Measurements from ENCODE around the gene SYNDIG1. TPM values are rescaled to one million over a fixed set of nuclear protein-coding genes. Genes with fewer than 3 reads are reported as not detected.

SYNDIG1 gene
- total RNA-seq, 1 donor from 2014 or later: 5.7 TPM

DNA sequence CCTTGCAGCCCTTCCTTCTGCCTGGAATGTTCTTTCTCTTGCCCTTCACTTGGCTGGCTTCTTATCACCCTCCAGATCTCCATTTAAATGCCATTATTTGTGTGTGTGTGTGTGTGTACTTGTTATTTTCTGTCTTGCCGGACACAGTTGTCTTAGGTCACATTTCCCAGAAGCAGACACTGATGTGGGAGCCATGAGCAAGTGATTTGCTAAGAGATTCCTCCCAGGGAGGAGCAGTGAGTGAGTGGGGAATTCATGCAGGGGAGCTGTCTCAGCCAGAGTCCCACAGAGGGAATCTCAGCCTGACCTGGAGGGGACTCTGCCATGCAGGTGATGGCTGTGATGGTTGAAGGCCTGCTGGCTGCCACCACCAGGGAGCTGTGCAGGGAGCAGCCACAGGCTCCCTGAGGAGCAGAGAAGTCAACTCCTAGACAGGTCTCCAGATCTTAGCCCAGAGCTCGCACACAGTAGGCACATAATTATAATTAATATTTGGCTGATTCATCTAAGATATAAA is 96.5 kb downstream of the SYNDIG1 start:
- Mint-ChIP-seq H3K36me3 (ENCODE audit: low read depth, unreplicated experiment) (peaks cover 21% of the 10 kb centered on the region), H3K9me3 (ENCODE audit: unreplicated experiment) (peaks cover 12% of the 10 kb centered on the region), H3K4me1 (ENCODE audit: low read depth, unreplicated experiment) (peaks cover 17% of the 10 kb centered on the region), H3K27me3 (ENCODE audit: low read depth, unreplicated experiment) (no peaks in the 10 kb centered on the region), H3K4me3 (ENCODE audit: unreplicated experiment) (peak overlapping the region; percentile 1), H3K27ac (ENCODE audit: unreplicated experiment) (no peak overlapping the region)
- H3K27me3 ChIP-seq (ENCODE audit: insufficient read depth, low read length): no peaks in the 10 kb centered on the region
- no peak overlapping the region for H2AFZ ChIP-seq (ENCODE audit: low read depth, low read length)
- H4K20me1 ChIP-seq (ENCODE audit: insufficient read depth, low read length): no peaks in the 10 kb centered on the region
- no peak overlapping the region for H3K4me2 ChIP-seq (ENCODE audit: low read length)
- no peaks in the 10 kb centered on the region for H3K4me1 ChIP-seq (ENCODE audit: insufficient read depth, low read length)
- no peak for TF ChIP-seq EZH2 (IDR thresholded peaks at IDR 0.05; ENCODE audit: insufficient read depth, low read length)
- TF ChIP-seq, protein P1, sequence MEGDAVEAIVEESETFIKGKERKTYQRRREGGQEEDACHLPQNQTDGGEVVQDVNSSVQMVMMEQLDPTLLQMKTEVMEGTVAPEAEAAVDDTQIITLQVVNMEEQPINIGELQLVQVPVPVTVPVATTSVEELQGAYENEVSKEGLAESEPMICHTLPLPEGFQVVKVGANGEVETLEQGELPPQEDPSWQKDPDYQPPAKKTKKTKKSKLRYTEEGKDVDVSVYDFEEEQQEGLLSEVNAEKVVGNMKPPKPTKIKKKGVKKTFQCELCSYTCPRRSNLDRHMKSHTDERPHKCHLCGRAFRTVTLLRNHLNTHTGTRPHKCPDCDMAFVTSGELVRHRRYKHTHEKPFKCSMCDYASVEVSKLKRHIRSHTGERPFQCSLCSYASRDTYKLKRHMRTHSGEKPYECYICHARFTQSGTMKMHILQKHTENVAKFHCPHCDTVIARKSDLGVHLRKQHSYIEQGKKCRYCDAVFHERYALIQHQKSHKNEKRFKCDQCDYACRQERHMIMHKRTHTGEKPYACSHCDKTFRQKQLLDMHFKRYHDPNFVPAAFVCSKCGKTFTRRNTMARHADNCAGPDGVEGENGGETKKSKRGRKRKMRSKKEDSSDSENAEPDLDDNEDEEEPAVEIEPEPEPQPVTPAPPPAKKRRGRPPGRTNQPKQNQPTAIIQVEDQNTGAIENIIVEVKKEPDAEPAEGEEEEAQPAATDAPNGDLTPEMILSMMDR (IDR thresholded peaks at IDR 0.05; ENCODE audit: insufficient read depth, low read depth, low read length): no peak
- H3K9me3 ChIP-seq (ENCODE audit: insufficient read depth, low read depth, low read length): no peaks in the 10 kb centered on the region
- no peak overlapping the region for H3K9ac ChIP-seq (ENCODE audit: low read length)
- FAIRE-seq (no peak), DNase-seq (ENCODE audit: low read depth) (no peak)
- no peaks in the 10 kb centered on the region for H3K36me3 ChIP-seq (ENCODE audit: insufficient read depth, low read length)
- H3K79me2 ChIP-seq (ENCODE audit: insufficient read depth, low read length): no peaks in the 10 kb centered on the region
- H3K4me3 ChIP-seq (ENCODE audit: insufficient read depth, low read depth, low read length): no peak overlapping the region
- no peak overlapping the region for H3K27ac ChIP-seq (ENCODE audit: low read depth, low read length)

DNA sequence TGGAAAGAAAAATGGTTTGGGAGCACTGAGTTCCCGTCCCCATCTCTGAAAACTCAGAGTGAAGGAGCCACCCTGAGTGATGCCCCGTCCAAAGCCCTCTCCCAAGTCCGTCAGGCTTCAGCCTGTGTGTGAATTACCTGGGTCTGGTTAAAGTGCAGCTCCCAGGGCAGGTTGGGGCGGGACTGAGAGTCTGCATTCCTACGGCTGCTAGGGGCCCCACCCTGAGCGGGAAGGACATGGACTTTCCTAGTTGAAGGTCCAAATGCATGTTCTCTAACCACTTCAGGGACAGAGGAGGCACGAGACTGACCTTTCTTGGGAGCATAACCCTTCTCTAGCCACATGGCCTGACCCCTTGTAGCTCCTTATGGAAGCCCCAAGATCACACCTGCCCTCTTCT is 97.2 kb downstream of the SYNDIG1 start:
- no peak for FAIRE-seq
- Histone ChIP-seq H2AFZ (ENCODE audit: low read depth, low read length) (no peak overlapping the region), H3K27me3 (ENCODE audit: insufficient read depth, low read length) (no peaks in the 10 kb centered on the region), H3K27ac (ENCODE audit: low read depth, low read length) (no peak overlapping the region), H3K4me1 (ENCODE audit: insufficient read depth, low read length) (no peaks in the 10 kb centered on the region), H3K9ac (ENCODE audit: low read length) (no peak overlapping the region), H3K4me2 (ENCODE audit: low read length) (no peak overlapping the region), H4K20me1 (ENCODE audit: insufficient read depth, low read length) (no peaks in the 10 kb centered on the region), H3K79me2 (ENCODE audit: insufficient read depth, low read length) (no peaks in the 10 kb centered on the region), H3K36me3 (ENCODE audit: insufficient read depth, low read length) (no peaks in the 10 kb centered on the region), H3K4me3 (ENCODE audit: insufficient read depth, low read depth, low read length) (no peak overlapping the region), H3K9me3 (ENCODE audit: insufficient read depth, low read depth, low read length) (no peaks in the 10 kb centered on the region)
- Mint-ChIP-seq H3K9me3 (ENCODE audit: unreplicated experiment) (peaks cover 12% of the 10 kb centered on the region), H3K4me3 (ENCODE audit: unreplicated experiment) (no peak overlapping the region), H3K27me3 (ENCODE audit: low read depth, unreplicated experiment) (no peaks in the 10 kb centered on the region), H3K27ac (ENCODE audit: unreplicated experiment) (no peak overlapping the region), H3K36me3 (ENCODE audit: low read depth, unreplicated experiment) (peaks cover 21% of the 10 kb centered on the region), H3K4me1 (ENCODE audit: low read depth, unreplicated experiment) (peaks cover 10% of the 10 kb centered on the region)
- DNase-seq (ENCODE audit: low read depth): no peak
- no peak for TF ChIP-seq EZH2 (IDR thresholded peaks at IDR 0.05; ENCODE audit: insufficient read depth, low read length)
- TF ChIP-seq, protein P1 (IDR thresholded peaks at IDR 0.05; ENCODE audit: insufficient read depth, low read depth, low read length): no peak

DNA sequence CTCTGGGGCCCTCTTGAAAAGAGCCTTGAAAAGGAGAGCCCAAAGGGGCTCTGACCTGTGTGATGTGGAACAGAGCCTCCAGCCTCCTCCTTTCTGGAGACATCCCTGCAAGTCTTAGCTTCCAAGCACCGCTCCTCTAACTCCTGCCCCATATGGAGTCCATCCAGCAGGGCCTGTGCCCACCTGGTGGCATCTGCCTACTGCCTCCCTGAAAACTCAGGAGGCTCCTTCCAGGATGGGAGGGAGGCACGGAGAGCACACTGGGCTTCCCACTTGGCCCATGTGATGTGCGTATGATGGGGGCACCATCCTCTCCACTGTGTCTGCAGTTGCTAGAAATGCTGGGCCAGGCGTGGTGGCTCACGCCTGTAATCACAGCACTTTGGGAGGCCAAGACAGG is 98.1 kb downstream of the SYNDIG1 start:
- H3K9me3 Mint-ChIP-seq (ENCODE audit: unreplicated experiment): peaks cover 12% of the 10 kb centered on the region
- H3K4me2 ChIP-seq (ENCODE audit: low read length): no peak overlapping the region
- FAIRE-seq: no peak
- DNase-seq (ENCODE audit: low read depth): no peak
- H3K9me3 ChIP-seq (ENCODE audit: insufficient read depth, low read depth, low read length): no peaks in the 10 kb centered on the region
- no peaks in the 10 kb centered on the region for H4K20me1 ChIP-seq (ENCODE audit: insufficient read depth, low read length)
- H3K27ac Mint-ChIP-seq (ENCODE audit: unreplicated experiment): no peak overlapping the region
- no peak overlapping the region for H3K4me3 ChIP-seq (ENCODE audit: insufficient read depth, low read depth, low read length)
- H3K27ac ChIP-seq (ENCODE audit: low read depth, low read length): no peak overlapping the region
- H3K4me3 Mint-ChIP-seq (ENCODE audit: unreplicated experiment): no peak overlapping the region
- H3K79me2 ChIP-seq (ENCODE audit: insufficient read depth, low read length): no peaks in the 10 kb centered on the region
- peaks cover 10% of the 10 kb centered on the region for H3K4me1 Mint-ChIP-seq (ENCODE audit: low read depth, unreplicated experiment)
- H3K36me3 ChIP-seq (ENCODE audit: insufficient read depth, low read length): no peaks in the 10 kb centered on the region
- H2AFZ ChIP-seq (ENCODE audit: low read depth, low read length): no peak overlapping the region
- TF ChIP-seq EZH2 (IDR thresholded peaks at IDR 0.05; ENCODE audit: insufficient read depth, low read length): no peak
- TF ChIP-seq, protein P1 (IDR thresholded peaks at IDR 0.05; ENCODE audit: insufficient read depth, low read depth, low read length): no peak
- no peaks in the 10 kb centered on the region for H3K4me1 ChIP-seq (ENCODE audit: insufficient read depth, low read length)
- no peaks in the 10 kb centered on the region for H3K27me3 ChIP-seq (ENCODE audit: insufficient read depth, low read length)
- no peaks in the 10 kb centered on the region for H3K27me3 Mint-ChIP-seq (ENCODE audit: low read depth, unreplicated experiment)
- H3K9ac ChIP-seq (ENCODE audit: low read length): no peak overlapping the region
- peaks cover 20% of the 10 kb centered on the region for H3K36me3 Mint-ChIP-seq (ENCODE audit: low read depth, unreplicated experiment)

Data from astrocyte (in vitro differentiated cells and primary cell).